Mesendoderm (in vitro differentiated cells): ENCODE results near the gene UNCX.
"Not testable (repeated sequence)": the region's sequence is repeated elsewhere in the genome, so short reads cannot be mapped to it uniquely, and the experiment has no call there.

Experiments used
- DNase-seq: peaks from one replicate; pipeline ENCODE4 v3.0.0; 2013
- H2AK5ac ChIP-seq: 2 replicates; pipeline ENCODE4 v1.6.1; 2013; ENCODE audit warnings: low read length, inconsistent platforms
- H2BK120ac ChIP-seq: 2 replicates; pipeline ENCODE4 v1.6.1; 2013; ENCODE audit warnings: low read depth, mild to moderate bottlenecking, low read length, moderate library complexity, mixed read lengths
- H2BK15ac ChIP-seq: replicated peaks from 2 replicates; pipeline ENCODE4 v1.6.1; 2013; ENCODE audit warnings: low read depth, mild to moderate bottlenecking, moderate library complexity
- H2BK5ac ChIP-seq: 2 replicates; pipeline ENCODE4 v1.6.1; 2013; ENCODE audit warnings: low read length, inconsistent platforms
- H3K18ac ChIP-seq: 2 replicates; pipeline ENCODE4 v1.6.1; 2013; ENCODE audit warnings: mild to moderate bottlenecking, low read length, mixed read lengths
- H3K23ac ChIP-seq: one replicate; pipeline ENCODE4 v1.6.1; 2013; ENCODE audit warnings: low read length
- H3K27ac ChIP-seq: 2 replicates; pipeline ENCODE4 v1.5.1; 2013; ENCODE audit warnings: low read depth, mild to moderate bottlenecking, inconsistent platforms, low read length, moderate library complexity
- H3K27me3 ChIP-seq: 2 replicates; pipeline ENCODE4 v1.6.1; 2013; ENCODE audit warnings: low read length, control low read depth, mild to moderate bottlenecking, inconsistent platforms; ENCODE audit not compliant: insufficient read depth, poor library complexity
- H3K36me3 ChIP-seq: 2 replicates; pipeline ENCODE4 v1.6.1; 2013; ENCODE audit warnings: low read length, inconsistent platforms; ENCODE audit not compliant: control insufficient read depth, insufficient read depth
- H3K4ac ChIP-seq: one replicate; pipeline ENCODE4 v1.6.1; 2013; ENCODE audit warnings: low read depth, mild to moderate bottlenecking, low read length, moderate library complexity
- H3K4me1 ChIP-seq: 2 replicates; pipeline ENCODE4 v1.6.1; 2013; ENCODE audit warnings: low read depth, low read length, inconsistent platforms; ENCODE audit not compliant: control insufficient read depth
- H3K4me2 ChIP-seq: 2 replicates; pipeline ENCODE4 v1.6.1; 2013; ENCODE audit warnings: low read length
- H3K4me3 ChIP-seq: 2 replicates; pipeline ENCODE4 v1.5.1; 2013; ENCODE audit warnings: mild to moderate bottlenecking, low read length
- H3K56ac ChIP-seq: one replicate; pipeline ENCODE4 v1.6.1; 2013; ENCODE audit warnings: low read length
- H3K79me1 ChIP-seq: 2 replicates; pipeline ENCODE4 v1.6.1; 2013; ENCODE audit warnings: low read length, inconsistent platforms
- H3K79me2 ChIP-seq: 2 replicates; pipeline ENCODE4 v1.6.1; 2013; ENCODE audit warnings: mild to moderate bottlenecking, low read length; ENCODE audit not compliant: control insufficient read depth, insufficient read depth
- H3K9ac ChIP-seq: 2 replicates; pipeline ENCODE4 v1.6.1; 2013; ENCODE audit warnings: low read length, inconsistent platforms
- H4K5ac ChIP-seq: one replicate; pipeline ENCODE4 v1.6.1; 2013; ENCODE audit warnings: low read length
- H4K8ac ChIP-seq: one replicate; pipeline ENCODE4 v1.6.1; 2013; ENCODE audit warnings: low read depth, mild to moderate bottlenecking, control low read depth, low read length, moderate library complexity
- WGBS: extraction: QIAGEN DNeasy Blood & Tissue Kit; methylation state at CpG from one replicate; pipeline ENCODE4 v1.1.7; 2013; ENCODE audit warnings: low lambda C conversion rate, missing lambda C conversion rate; ENCODE audit not compliant: insufficient coverage; ENCODE audit errors: extremely low coverage; 5-methylcytosine and 5-hydroxymethylcytosine counted together

UNCX gene

DNA sequence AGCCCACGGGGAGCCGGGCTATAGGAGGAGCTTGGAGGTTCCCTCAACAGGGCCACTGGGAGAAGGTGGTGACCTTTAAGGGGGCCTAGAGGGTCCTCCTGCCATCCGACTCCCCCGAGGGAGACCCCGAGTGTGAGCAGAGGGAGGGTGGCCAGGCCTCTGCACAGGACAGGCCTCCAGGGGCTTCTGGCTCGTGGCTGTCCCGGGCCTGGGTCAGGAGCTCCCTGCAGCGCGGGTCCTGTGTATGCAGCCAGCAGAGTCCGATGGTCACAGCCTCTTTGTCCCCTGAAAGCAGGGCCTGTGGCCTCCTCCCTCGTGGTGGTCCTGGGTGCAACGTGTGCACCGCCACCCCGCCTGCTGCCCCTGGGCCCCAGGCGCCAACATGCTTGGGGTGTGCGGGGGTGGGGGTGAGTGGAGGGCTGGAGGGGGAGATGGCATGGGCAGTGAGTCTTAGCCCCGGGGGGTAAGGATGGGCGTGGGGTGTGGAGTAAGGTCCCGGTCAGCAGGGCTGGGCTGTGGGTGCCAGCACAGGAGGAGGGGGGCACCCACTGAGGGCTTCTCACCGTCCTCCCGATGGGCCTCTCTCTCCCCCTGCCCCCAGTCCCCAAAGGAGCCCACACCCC is 27.1 kb downstream of the UNCX start:
- H3K27ac ChIP-seq = no peak overlapping the region
- H3K27me3 ChIP-seq = no peaks in the 10 kb centered on the region
- no peak overlapping the region for H4K5ac ChIP-seq
- H3K56ac ChIP-seq = no peak overlapping the region
- H3K4ac ChIP-seq = no peak overlapping the region
- no peaks in the 10 kb centered on the region for H3K79me1 ChIP-seq
- no peak overlapping the region for H2AK5ac ChIP-seq
- H3K4me3 ChIP-seq = no peak overlapping the region
- no peak overlapping the region for H2BK120ac ChIP-seq
- H3K18ac ChIP-seq = no peak overlapping the region
- no CpG with 5 or more reads among the region's 21 CpGs for WGBS
- no peak overlapping the region for H3K4me2 ChIP-seq
- no peaks in the 10 kb centered on the region for H3K79me2 ChIP-seq
- H3K36me3 ChIP-seq = no peaks in the 10 kb centered on the region
- no peak overlapping the region for H4K8ac ChIP-seq
- no peaks in the 10 kb centered on the region for H3K4me1 ChIP-seq
- H2BK5ac ChIP-seq = no peak overlapping the region
- no peak overlapping the region for H2BK15ac ChIP-seq
- H3K9ac ChIP-seq = no peak overlapping the region
- no peak overlapping the region for H3K23ac ChIP-seq
- no peak for DNase-seq

DNA sequence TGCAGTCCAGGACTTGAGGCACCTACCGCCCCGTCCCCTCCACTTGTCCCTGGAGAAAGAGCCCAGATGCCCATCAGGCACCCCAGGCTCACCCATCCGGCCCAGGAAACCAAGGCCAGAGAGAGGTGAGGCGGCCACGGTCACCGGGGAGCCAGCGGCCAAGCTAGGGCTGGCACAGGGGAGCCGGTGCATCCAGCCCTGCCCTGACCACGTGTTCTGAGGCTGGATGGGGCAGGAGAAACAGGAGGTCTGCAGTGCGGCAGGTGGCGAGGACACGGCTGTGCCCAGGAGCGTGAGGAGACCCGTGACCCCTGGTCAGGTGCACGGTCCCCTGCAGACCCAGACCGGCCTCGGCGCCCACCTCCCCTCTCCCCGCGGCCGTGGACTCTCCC is 27.6 kb downstream of the UNCX start:
- Histone ChIP-seq H3K27me3 (no peaks in the 10 kb centered on the region), H2BK15ac (no peak overlapping the region), H3K9ac (no peak overlapping the region), H3K36me3 (no peaks in the 10 kb centered on the region), H3K18ac (no peak overlapping the region), H3K27ac (no peak overlapping the region), H3K4me3 (no peak overlapping the region), H3K4me2 (no peak overlapping the region), H4K5ac (no peak overlapping the region), H3K4ac (no peak overlapping the region), H3K79me2 (no peaks in the 10 kb centered on the region), H2BK120ac (no peak overlapping the region), H3K4me1 (no peaks in the 10 kb centered on the region), H3K56ac (no peak overlapping the region), H2AK5ac (no peak overlapping the region), H3K79me1 (no peaks in the 10 kb centered on the region), H2BK5ac (no peak overlapping the region), H4K8ac (no peak overlapping the region), H3K23ac (no peak overlapping the region)
- WGBS = no CpG with 5 or more reads among the region's 21 CpGs
- DNase-seq = no peak

DNA sequence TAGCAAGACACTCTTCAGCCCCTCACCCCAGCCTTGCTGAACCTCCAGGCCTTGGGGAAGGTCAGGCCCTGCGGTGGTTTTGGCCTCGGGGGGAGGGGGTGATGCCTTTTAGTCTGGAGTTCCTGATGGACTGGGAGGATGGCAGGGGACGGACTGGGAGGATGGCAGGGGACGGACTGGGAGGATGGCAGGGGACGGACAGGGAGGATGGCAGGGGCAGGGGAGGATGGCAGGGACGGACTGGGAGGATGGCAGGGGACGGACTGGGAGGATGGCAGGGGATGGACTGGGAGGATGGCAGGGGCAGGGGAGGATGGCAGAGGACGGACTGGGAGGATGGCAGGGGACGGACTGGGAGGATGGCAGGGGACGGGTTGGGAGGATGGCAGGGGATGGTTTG is 28.4 kb downstream of the UNCX start:
- H2BK15ac ChIP-seq, H3K4me3 ChIP-seq, H3K23ac ChIP-seq, H3K36me3 ChIP-seq, H2AK5ac ChIP-seq, H3K56ac ChIP-seq, H3K79me2 ChIP-seq, H3K4me2 ChIP-seq, H3K18ac ChIP-seq, H4K8ac ChIP-seq, H3K27ac ChIP-seq, H3K79me1 ChIP-seq, H2BK120ac ChIP-seq, H3K27me3 ChIP-seq, H2BK5ac ChIP-seq, H4K5ac ChIP-seq, H3K4me1 ChIP-seq, H3K4ac ChIP-seq, DNase-seq, H3K9ac ChIP-seq: not testable (repeated sequence)
- no CpG with 5 or more reads among the region's 10 CpGs for WGBS

DNA sequence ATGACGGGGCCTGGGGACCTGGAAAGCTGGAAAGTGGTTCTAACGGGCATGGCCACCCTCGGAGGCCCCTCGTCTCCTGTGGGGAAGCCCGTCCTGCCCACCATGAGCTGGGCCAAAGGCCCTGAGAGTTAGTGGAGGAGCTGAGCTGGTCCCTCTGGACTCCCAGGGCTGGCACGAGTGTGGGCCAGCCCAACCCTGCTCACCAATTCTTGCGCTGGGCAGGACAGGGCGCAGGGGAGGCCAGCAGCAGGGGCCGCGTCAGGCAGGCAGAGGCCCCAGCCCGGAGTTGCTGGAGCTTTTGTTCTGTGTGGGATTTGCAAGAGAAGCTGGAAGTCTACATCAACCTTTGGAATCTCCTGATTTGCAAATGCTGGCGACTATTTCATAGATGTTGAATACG is 29.8 kb downstream of the UNCX start:
- no peak overlapping the region for H3K4me3 ChIP-seq
- no peak overlapping the region for H3K4ac ChIP-seq
- H3K56ac ChIP-seq = no peak overlapping the region
- no peak overlapping the region for H4K5ac ChIP-seq
- no peak overlapping the region for H4K8ac ChIP-seq
- no peak overlapping the region for H3K9ac ChIP-seq
- no peak overlapping the region for H3K18ac ChIP-seq
- no peaks in the 10 kb centered on the region for H3K4me1 ChIP-seq
- no peaks in the 10 kb centered on the region for H3K27me3 ChIP-seq
- H3K27ac ChIP-seq = no peak overlapping the region
- H3K79me1 ChIP-seq = no peaks in the 10 kb centered on the region
- H2AK5ac ChIP-seq = no peak overlapping the region
- no peak overlapping the region for H2BK120ac ChIP-seq
- H2BK5ac ChIP-seq = no peak overlapping the region
- H2BK15ac ChIP-seq = no peak overlapping the region
- no peak overlapping the region for H3K23ac ChIP-seq
- H3K4me2 ChIP-seq = no peak overlapping the region
- no peak for DNase-seq
- no peaks in the 10 kb centered on the region for H3K36me3 ChIP-seq
- no peaks in the 10 kb centered on the region for H3K79me2 ChIP-seq
- no CpG with 5 or more reads among the region's 13 CpGs for WGBS

DNA sequence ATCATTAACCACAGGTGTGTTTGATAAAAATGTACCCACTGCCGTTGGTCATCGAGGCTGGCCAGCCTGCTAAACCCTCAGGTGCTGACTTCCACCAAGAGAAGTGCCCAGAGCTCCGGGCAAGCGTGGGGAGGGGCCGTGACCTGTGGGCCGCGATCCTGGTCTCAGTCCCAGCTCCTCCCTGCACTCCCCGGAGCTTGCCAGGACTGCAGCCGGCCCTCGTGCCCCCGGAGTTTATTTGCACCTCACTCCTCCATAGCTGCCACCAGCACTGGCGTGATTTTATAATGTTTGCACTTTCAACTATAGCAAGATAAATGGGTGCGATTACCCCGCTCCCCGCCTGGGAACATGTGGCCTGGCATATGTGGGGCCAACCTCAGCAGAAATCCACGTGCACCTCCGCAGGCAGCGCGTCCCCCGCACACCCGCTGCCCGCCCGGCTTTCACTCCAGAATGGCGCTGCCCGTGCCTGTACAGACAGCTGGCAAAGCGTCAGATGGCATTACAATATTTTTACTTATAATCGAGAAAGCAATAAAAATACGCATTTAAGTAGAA is 30.8 kb downstream of the UNCX start:
- no CpG with 5 or more reads among the region's 28 CpGs for WGBS
- Histone ChIP-seq H3K27me3 (no peaks in the 10 kb centered on the region), H3K4me3 (no peak overlapping the region)

More for the DNA sequence above, 30.8 kb downstream of the UNCX start:
- Histone ChIP-seq H4K5ac (no peak overlapping the region), H3K27ac (no peak overlapping the region), H2BK5ac (no peak overlapping the region), H3K4me2 (no peak overlapping the region), H2BK15ac (no peak overlapping the region), H2BK120ac (no peak overlapping the region), H3K23ac (no peak overlapping the region), H2AK5ac (no peak overlapping the region), H3K56ac (no peak overlapping the region), H3K79me2 (no peaks in the 10 kb centered on the region), H3K36me3 (no peaks in the 10 kb centered on the region), H3K79me1 (no peaks in the 10 kb centered on the region), H3K4ac (no peak overlapping the region), H3K9ac (no peak overlapping the region), H4K8ac (no peak overlapping the region), H3K18ac (no peak overlapping the region), H3K4me1 (no peaks in the 10 kb centered on the region)
- DNase-seq = no peak
